Neural cell (in vitro differentiated cells): ENCODE measurements around the gene TMEM212. TPM values are rescaled to one million over a fixed set of nuclear protein-coding genes. Genes with fewer than 3 reads are reported as not detected.

Experiments
- H2AFZ ChIP-seq: fragments of 200-600, 300-800 bp; sonication (generic), shearing (Covaris generic); 2 replicates; pipeline ENCODE4 v1.6.0; 2014; ENCODE audit warnings: low read depth, mild to moderate bottlenecking, antibody characterized with exemption, low read length, moderate library complexity
- H3F3A ChIP-seq: fragments of 200-600 bp; shearing (Covaris generic); 2 replicates; pipeline ENCODE4 v1.6.1; 2016; ENCODE audit warnings: mild to moderate bottlenecking, moderate library complexity, mixed read lengths, antibody characterized with exemption, low read length; ENCODE audit not compliant: insufficient read depth, poor library complexity, severe bottlenecking
- H3K27ac ChIP-seq: fragments of 200-600, 300-800 bp; sonication (generic), shearing (Covaris generic); 2 replicates; pipeline ENCODE4 v1.5.1; 2014; ENCODE audit warnings: mild to moderate bottlenecking, low read length, moderate library complexity
- H3K27me3 ChIP-seq: fragments of 300-800, 200-600 bp; sonication (generic), shearing (Covaris generic); 2 replicates; pipeline ENCODE4 v1.6.0; 2014; ENCODE audit warnings: mild to moderate bottlenecking, low read depth, low read length, moderate library complexity; ENCODE audit not compliant: insufficient read depth
- H3K36me3 ChIP-seq: fragments of 300-800, 200-600 bp; sonication (generic), shearing (Covaris generic); 2 replicates; pipeline ENCODE4 v1.5.1; 2014; ENCODE audit warnings: mild to moderate bottlenecking, antibody characterized with exemption, low read length, moderate library complexity; ENCODE audit not compliant: insufficient read depth
- H3K4me2 ChIP-seq: fragments of 300-800, 200-600 bp; sonication (generic), shearing (Covaris generic); 2 replicates; pipeline ENCODE4 v1.6.0; 2014; ENCODE audit warnings: mild to moderate bottlenecking, low read length
- H3K4me3 ChIP-seq: fragments of 300-800, 200-600 bp; sonication (generic), shearing (Covaris generic); 2 replicates; pipeline ENCODE4 v1.5.1; 2014; ENCODE audit warnings: mild to moderate bottlenecking, low read length, moderate library complexity
- H3K79me2 ChIP-seq: fragments of 200-600 bp; shearing (Covaris generic); replicated peaks from 2 replicates; pipeline ENCODE4 v1.6.0; 2014; ENCODE audit warnings: mild to moderate bottlenecking, low read length, moderate library complexity; ENCODE audit not compliant: insufficient read depth
- H3K9ac ChIP-seq: fragments of 300-800, 200-600 bp; sonication (generic), shearing (Covaris generic); 2 replicates; pipeline ENCODE4 v1.6.1; 2016; ENCODE audit warnings: mild to moderate bottlenecking, low read length, mixed read lengths
- H3K9me2 ChIP-seq: fragments of 200-600 bp; shearing (Covaris generic); 2 replicates; pipeline ENCODE4 v1.6.1; 2016; ENCODE audit warnings: mild to moderate bottlenecking, low read length, mixed read lengths; ENCODE audit not compliant: insufficient read depth
- H3K9me3 ChIP-seq: fragments of 200-600, 300-800 bp; sonication (generic), shearing (Covaris generic); 2 replicates; pipeline ENCODE4 v1.6.1; 2016; ENCODE audit warnings: mild to moderate bottlenecking, mixed run types, low read length, moderate library complexity, mixed read lengths
- H4K20me1 ChIP-seq: fragments of 200-600 bp; shearing (Covaris generic); 2 replicates; pipeline ENCODE4 v1.6.1; 2016; ENCODE audit warnings: mild to moderate bottlenecking, mixed run types; ENCODE audit not compliant: insufficient read depth
- EP300 ChIP-seq: fragments of 450-650 bp; conservative IDR thresholded peaks from 2 replicates; pipeline ENCODE4 v1.6.1; 2014; ENCODE audit warnings: antibody characterized with exemption, mild to moderate bottlenecking, moderate library complexity; ENCODE audit not compliant: poor library complexity, severe bottlenecking
- EZH2 ChIP-seq: fragments of 200-600, 300-800 bp; shearing (Covaris generic), sonication (generic); IDR thresholded peaks from 2 replicates; pipeline ENCODE4 v1.6.1; 2014; ENCODE audit warnings: antibody characterized with exemption, low read length, borderline replicate concordance, mild to moderate bottlenecking; ENCODE audit not compliant: insufficient read depth, poor library complexity, severe bottlenecking
- MXI1 ChIP-seq: fragments of 450-650 bp; conservative IDR thresholded peaks from 2 replicates; pipeline ENCODE4 v1.6.1; 2014; ENCODE audit warnings: antibody characterized with exemption, mild to moderate bottlenecking; ENCODE audit not compliant: poor library complexity, severe bottlenecking
- POLR2AphosphoS5 ChIP-seq: IDR thresholded peaks from 2 replicates; pipeline ENCODE4 v1.6.1; 2012
- RAD21 ChIP-seq: fragments of 450-650 bp; conservative IDR thresholded peaks from 2 replicates; pipeline ENCODE4 v1.6.1; 2014; ENCODE audit warnings: antibody characterized with exemption, mild to moderate bottlenecking, moderate library complexity
- SMC3 ChIP-seq: fragments of 450-650 bp; conservative IDR thresholded peaks from 2 replicates; pipeline ENCODE4 v1.6.1; 2014; ENCODE audit warnings: antibody characterized with exemption, mild to moderate bottlenecking, moderate library complexity; ENCODE audit not compliant: poor library complexity
- TAF1 ChIP-seq: IDR thresholded peaks from 2 replicates; pipeline ENCODE4 v1.6.1; 2012; ENCODE audit warnings: low read depth
- polyA plus RNA-seq: library from polyadenylated mRNA; depleted of rRNA; stranded (reverse); fragments of >200 nt; gene quantifications from 2 replicates; pipeline ENCODE4 v1.2.3, GENCODE V29; 2014
- TF ChIP-seq, protein P1 (sequence below): fragments of 450-650 bp; IDR thresholded peaks from 2 replicates; pipeline ENCODE4 v1.5.1; 2014; ENCODE audit warnings: antibody characterized with exemption, mild to moderate bottlenecking, moderate library complexity; ENCODE audit not compliant: poor library complexity, severe bottlenecking
- TF ChIP-seq, protein P2 (sequence below): IDR thresholded peaks from 2 replicates; pipeline ENCODE4 v1.6.1; 2012; ENCODE audit warnings: borderline replicate concordance

The TMEM212 gene
- polyA plus RNA-seq, 1 donor from 2014 or later = not detected

DNA sequence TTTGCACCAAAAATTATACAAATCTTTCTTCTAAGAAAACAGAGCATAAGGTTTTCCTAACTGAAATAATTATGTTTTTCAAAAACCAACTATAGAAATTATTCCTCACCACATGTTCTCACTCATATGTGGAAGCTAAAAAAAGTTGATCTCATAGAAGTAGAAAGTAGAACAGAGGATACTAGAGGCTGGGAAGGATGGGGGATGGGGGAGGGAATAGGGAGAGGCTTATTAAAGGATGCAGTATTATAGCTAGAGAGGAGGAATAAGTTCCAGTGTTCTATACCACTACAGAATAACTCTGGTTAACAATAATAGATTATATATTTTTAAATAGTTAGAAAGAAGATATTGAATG, 12.7 kb upstream of the TMEM212 start:
- TF ChIP-seq POLR2AphosphoS5 = no peak
- TF ChIP-seq RAD21 = no peak
- TF ChIP-seq TAF1 = no peak
- no peak overlapping the region for H3K9ac ChIP-seq
- no peaks in the 10 kb centered on the region for H3K36me3 ChIP-seq
- no peak overlapping the region for H3K27ac ChIP-seq
- no peaks in the 10 kb centered on the region for H3K27me3 ChIP-seq
- no peak overlapping the region for H3K4me2 ChIP-seq
- H3K9me2 ChIP-seq = no peaks in the 10 kb centered on the region
- no peaks in the 10 kb centered on the region for H3K9me3 ChIP-seq
- no peaks in the 10 kb centered on the region for H3F3A ChIP-seq
- H4K20me1 ChIP-seq = no peaks in the 10 kb centered on the region
- no peaks in the 10 kb centered on the region for H3K79me2 ChIP-seq
- H2AFZ ChIP-seq = no peak overlapping the region
- H3K4me3 ChIP-seq = no peak overlapping the region

DNA sequence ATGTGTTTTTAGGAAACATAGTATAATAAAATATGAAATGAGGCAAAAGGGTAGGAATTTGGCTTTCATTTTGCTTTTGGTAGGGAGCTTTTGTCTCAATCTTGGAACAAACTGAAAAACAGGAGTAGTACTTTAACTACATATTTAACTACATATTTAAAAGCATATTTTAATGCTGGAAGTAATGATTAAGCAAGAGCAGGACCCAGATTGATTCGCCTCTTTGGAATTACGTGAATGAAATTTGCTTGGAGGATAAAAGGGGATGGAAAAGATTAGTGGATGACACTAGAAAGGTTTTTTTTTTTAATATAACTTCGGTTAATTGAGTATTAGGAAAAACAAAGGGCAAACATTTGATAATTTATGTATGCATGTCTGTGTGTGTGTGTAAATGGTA, 11.2 kb upstream of the TMEM212 start:
- Histone ChIP-seq H3K4me2 (no peak overlapping the region), H3F3A (no peaks in the 10 kb centered on the region), H3K9me2 (no peaks in the 10 kb centered on the region), H3K27me3 (no peaks in the 10 kb centered on the region), H3K9me3 (no peaks in the 10 kb centered on the region), H3K4me3 (no peak overlapping the region), H4K20me1 (no peaks in the 10 kb centered on the region), H2AFZ (no peak overlapping the region), H3K27ac (no peak overlapping the region), H3K79me2 (no peaks in the 10 kb centered on the region), H3K36me3 (no peaks in the 10 kb centered on the region), H3K9ac (no peak overlapping the region)
- TF ChIP-seq MXI1 = no peak
- TF ChIP-seq TAF1 = no peak
- TF ChIP-seq, protein P1, sequence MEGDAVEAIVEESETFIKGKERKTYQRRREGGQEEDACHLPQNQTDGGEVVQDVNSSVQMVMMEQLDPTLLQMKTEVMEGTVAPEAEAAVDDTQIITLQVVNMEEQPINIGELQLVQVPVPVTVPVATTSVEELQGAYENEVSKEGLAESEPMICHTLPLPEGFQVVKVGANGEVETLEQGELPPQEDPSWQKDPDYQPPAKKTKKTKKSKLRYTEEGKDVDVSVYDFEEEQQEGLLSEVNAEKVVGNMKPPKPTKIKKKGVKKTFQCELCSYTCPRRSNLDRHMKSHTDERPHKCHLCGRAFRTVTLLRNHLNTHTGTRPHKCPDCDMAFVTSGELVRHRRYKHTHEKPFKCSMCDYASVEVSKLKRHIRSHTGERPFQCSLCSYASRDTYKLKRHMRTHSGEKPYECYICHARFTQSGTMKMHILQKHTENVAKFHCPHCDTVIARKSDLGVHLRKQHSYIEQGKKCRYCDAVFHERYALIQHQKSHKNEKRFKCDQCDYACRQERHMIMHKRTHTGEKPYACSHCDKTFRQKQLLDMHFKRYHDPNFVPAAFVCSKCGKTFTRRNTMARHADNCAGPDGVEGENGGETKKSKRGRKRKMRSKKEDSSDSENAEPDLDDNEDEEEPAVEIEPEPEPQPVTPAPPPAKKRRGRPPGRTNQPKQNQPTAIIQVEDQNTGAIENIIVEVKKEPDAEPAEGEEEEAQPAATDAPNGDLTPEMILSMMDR = no peak
- TF ChIP-seq EP300 = no peak

DNA sequence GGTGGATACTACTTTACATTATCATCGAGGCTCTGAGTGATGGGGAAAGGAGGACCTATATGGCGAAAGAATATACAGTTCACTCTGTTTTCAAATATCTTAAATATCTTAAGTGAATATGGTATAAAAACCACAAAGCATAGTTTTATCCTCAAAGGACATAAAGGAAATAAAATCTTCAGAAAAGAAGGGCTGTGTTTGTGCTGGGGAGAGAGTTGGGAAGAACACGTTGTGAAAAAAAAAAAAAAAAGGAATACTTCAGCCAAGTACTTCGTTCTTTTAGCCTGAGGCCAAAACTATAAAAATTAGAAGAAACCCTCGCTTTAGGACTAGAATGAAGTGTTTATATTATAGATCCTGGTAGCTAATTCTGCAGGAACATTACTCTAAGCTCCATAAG, 10.2 kb upstream of the TMEM212 start:
- Histone ChIP-seq H3K4me2 (no peak overlapping the region), H3K79me2 (no peaks in the 10 kb centered on the region), H3K27ac (no peak overlapping the region), H3K9ac (no peak overlapping the region), H4K20me1 (no peaks in the 10 kb centered on the region), H3K27me3 (no peaks in the 10 kb centered on the region), H3K36me3 (no peaks in the 10 kb centered on the region), H3K9me3 (no peaks in the 10 kb centered on the region), H3K4me3 (no peak overlapping the region), H3K9me2 (no peaks in the 10 kb centered on the region), H3F3A (no peaks in the 10 kb centered on the region), H2AFZ (no peak overlapping the region)
- TF ChIP-seq MXI1 (no peak), RAD21 (no peak), TAF1 (no peak), POLR2AphosphoS5 (no peak), SMC3 (no peak), EP300 (no peak), EZH2 (no peak)
- TF ChIP-seq, protein P1 = no peak
- TF ChIP-seq, protein P2, sequence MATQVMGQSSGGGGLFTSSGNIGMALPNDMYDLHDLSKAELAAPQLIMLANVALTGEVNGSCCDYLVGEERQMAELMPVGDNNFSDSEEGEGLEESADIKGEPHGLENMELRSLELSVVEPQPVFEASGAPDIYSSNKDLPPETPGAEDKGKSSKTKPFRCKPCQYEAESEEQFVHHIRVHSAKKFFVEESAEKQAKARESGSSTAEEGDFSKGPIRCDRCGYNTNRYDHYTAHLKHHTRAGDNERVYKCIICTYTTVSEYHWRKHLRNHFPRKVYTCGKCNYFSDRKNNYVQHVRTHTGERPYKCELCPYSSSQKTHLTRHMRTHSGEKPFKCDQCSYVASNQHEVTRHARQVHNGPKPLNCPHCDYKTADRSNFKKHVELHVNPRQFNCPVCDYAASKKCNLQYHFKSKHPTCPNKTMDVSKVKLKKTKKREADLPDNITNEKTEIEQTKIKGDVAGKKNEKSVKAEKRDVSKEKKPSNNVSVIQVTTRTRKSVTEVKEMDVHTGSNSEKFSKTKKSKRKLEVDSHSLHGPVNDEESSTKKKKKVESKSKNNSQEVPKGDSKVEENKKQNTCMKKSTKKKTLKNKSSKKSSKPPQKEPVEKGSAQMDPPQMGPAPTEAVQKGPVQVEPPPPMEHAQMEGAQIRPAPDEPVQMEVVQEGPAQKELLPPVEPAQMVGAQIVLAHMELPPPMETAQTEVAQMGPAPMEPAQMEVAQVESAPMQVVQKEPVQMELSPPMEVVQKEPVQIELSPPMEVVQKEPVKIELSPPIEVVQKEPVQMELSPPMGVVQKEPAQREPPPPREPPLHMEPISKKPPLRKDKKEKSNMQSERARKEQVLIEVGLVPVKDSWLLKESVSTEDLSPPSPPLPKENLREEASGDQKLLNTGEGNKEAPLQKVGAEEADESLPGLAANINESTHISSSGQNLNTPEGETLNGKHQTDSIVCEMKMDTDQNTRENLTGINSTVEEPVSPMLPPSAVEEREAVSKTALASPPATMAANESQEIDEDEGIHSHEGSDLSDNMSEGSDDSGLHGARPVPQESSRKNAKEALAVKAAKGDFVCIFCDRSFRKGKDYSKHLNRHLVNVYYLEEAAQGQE = no peak
